ENCODE measurements around the gene EPS8L3.
"Not testable (repeated sequence)": the region's sequence is repeated elsewhere in the genome, so short reads cannot be mapped to it uniquely, and the experiment has no call there.

Gene EPS8L3

DNA sequence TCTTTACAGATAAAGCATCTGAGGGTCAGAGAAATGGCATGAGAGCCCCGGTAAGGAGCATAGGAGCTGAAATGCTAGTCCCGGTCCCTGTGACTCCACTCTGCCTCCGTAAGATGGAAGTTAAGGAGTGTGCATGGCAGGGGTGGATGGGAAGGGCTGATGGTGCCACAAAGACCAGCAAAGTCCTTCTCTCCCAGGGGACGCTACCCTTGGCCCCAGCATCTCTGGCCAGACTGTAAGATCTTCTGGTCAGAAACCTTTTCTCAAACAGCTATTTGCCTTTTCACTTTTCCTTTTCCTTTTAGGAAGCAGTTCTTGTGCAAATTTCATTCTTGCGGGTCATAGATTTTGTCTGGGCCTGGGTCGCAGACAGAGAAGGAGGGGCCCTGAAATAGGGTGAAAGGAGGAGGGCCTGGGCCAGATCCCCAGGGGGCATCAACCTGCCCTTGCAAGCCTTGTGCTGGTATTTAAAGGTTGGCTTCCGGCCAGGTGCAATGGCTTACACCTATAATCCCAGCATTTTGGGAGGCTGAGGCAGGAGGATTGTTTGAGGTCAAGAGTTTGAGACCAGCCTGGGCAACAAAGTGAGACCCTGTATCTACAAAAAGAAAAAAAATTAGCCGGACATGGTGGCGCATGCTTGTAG, 14.4 kb upstream of the EPS8L3 start:
- DNase-seq (ENCODE audit: low read depth), result no peak

DNA sequence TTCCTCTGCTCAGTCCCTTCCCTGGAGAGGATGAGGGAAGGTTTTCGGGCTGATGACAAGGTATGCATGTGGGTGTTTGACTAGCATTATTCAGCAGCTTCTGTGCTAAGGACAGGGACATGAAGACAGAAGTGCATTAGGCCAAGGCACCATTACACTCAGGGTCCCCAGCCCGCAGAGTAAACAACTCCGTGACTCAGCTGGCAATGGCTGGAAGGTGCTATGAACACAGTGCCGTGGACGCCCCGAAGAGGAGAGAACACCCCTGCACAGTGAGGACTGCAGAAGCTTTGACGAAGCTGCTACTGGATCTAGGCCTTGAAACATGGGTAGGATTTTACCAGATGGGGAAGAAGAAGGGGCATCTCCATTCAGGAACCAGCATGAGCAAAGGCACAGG, 13.7 kb upstream of the EPS8L3 start:
- DNase-seq (ENCODE audit: low read depth), result no peak

DNA sequence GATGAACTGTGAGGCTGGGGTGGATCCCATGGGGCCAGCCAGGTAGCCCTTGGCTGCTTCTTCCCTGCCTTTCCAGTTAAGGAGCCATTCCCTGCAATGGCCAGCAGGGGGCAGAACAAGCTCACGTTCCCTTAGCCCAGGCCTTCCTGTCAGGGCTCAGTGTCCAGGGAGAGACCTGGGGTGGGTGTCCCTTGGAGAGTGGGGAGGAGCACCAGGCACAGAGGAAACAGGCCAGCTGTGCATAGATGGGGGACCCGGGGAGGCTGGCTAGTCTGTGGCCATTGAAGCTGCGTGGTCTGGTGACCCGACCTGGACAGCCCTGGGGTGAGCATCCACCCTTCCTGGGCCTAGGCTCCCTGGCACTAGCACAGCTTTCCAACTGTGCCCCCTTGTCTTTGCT, 13.2 kb upstream of the EPS8L3 start:
- peak; percentile 60 for DNase-seq (ENCODE audit: low read depth)

DNA sequence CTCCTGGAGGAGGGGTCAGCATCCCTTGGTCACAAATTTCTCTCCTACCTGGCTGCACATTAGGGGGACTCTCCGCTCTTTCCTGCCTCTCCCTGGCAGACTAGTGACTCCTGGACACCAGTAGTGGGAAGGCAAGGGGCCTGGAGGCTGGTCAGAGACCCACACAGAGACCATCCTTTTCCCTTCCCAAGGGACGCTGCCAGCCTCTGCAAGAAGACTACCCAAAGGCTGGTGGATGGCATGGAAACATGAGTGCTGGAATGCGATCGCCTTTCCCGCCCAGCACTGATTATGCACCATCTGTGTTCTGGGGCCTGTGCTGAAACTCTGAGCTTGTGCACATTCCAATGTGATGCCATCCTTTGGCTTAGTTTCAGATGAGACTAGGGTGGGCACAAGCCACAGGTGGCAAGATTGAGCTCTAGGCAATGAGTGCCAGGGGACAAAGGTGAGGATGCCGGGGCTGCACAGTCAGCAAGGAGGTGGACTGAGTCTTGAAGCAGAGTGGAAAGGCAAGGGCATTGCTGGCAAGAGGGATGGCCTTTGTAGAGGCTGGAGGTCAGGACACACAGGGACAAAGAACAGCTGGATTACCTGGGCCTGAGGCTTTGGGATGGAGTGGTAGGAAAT, 12.6 kb upstream of the EPS8L3 start:
- DNase-seq (ENCODE audit: low read depth), result no peak

DNA sequence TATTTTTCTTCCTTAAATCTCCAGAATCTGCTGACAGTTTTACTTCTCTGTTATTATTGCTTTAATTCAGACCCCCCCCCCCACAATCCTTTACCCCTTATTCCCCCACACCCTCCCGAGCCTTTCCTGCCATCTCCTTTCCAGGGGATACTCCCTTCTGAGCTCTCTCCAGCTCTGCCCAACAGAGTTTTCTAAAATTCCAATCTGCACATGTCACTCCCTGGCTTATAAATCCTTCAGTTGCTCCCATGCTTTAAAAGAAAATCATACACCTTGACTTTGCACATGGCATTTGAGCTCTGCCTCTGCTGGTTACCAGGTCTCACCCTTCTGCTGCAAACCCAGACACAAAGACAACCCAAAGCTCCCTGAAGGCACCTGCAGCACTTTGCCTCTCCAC, 11.7 kb upstream of the EPS8L3 start:
- DNase-seq (ENCODE audit: low read depth), result no peak

DNA sequence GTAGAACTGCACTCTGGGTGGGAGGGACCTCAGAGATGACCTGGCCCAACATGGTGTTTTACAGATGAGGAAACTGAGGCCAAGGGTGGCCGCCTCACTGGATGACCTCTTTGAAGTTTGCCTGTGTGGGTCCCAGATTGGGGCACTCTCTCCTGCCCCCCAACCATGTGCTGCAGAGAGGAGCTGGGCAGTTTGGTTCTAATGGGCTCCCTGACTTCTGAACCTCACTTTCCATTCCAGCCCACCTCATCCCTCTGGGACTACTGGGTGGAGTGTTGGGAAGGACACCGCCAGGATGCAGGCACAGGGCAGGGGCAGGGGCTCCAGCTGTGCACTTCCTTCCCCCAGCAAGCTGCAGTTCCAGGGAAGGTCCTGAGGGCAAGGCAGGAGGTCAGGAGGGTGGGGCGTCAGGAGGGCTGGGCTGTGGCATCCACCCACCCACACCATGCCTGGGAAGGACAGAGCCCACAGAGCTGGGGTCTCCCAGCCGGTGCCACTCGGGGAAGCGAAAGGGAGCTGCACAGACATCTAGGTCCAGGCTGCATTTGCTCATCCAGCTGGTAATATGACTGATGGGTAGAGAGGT, 10.3 kb upstream of the EPS8L3 start:
- DNase-seq (ENCODE audit: low read depth), result no peak

DNA sequence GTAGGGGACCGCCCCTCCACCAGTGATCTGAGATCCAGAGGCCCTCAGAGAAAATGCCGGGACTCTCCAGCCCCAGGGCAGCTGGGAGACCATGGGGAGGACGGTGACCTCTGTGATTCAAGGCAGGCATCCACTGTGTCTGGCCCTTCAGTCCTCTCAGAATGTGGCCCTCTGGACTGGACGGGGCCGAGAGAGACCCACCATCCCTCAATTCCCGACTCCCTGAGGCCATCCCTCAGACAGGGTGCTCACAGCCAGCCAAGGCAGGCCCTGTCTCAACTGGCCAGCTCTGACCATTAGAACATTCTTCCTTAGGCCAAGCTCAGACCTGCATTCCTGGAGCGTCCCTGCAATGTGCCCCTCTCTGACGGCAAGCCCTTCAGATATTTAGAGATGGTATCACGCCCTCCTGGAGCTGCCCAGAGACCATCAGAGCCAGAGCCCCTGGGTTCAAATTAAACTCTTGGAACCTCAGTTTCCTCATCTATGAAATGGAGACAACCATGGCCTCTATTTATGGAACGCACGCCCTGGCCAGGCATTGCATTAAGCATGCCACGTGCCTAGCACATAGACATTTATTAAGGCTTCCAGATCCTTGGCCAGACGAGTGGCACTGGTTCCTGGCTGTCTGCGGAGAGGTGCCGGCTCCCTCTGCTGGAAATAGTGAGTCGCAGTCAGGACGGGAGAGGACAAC, 9.6 kb upstream of the EPS8L3 start:
- DNase-seq (ENCODE audit: low read depth), result peak; percentile 38

DNA sequence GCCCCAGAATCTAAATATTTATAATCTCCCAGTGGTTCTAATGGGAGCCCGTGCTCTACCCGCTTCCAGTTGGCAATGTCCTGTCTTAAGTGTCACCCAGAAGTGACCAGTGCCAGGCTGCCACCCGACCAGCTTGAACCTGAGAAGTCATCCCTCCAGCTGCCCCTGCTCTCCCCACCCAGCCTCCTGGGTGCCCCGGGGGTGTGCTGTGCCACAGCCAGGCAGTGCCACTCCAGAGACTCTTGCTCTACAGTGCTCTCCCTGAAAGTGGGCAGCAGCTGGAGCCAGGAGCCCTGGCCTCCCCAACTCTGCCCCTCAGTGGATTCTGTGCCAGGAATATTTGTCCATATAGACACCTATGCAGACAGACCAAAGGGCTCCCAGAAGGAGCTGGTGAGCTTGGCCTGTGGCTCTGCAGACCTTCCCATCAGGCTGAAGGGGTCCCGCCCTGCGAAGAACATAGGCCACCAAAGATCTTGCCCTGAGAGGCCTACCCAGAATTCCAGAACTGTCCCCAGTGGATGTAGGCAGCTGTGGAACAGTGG, 9.0 kb upstream of the EPS8L3 start:
- DNase-seq (ENCODE audit: low read depth), result no peak

DNA sequence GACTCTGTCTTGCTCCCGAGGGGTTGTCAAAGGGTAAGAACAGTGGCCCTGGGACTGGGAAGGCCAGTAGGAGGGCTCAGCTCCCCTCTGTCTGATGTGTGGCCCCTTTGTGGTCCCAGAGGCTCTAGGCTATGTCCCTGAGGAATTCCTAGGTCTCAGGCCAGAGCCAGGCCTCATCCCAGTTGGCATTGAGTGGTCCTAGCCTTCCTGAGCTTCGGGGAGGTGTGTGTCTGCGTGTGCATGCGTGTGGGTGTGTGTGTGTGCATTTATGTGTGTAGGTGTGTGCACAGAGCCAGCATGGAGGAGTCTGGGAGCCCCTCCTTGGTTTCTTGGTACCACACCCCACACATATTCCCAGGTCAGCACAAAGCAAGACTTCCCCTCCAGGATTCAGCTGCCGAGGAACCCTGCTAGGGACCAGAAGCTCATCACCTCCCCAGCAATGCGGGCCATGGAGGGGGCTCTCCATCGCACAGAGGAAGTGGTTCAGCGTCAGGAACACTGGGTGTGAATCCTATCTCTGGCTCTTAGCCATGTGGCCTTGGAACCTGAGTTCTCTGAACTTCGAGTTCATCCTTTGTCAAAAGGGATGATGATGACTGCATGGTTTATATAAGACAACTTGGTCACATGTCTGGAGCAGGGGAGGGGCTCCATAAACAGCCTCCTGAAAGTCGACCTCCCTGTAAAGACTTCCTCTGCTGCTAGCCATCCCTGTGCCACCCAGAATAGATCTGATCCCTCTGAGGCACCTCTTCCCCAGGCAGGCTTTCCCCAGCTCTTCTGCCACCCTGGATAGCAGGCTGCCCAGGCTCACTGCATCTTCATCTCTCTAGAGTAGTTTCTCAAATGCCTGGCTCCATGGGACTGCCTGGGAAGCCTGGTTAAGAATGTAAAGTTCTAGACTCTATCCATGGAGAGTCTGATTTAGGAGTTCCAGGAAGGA, 8.3 kb upstream of the EPS8L3 start:
- DNase-seq (ENCODE audit: low read depth), result no peak

DNA sequence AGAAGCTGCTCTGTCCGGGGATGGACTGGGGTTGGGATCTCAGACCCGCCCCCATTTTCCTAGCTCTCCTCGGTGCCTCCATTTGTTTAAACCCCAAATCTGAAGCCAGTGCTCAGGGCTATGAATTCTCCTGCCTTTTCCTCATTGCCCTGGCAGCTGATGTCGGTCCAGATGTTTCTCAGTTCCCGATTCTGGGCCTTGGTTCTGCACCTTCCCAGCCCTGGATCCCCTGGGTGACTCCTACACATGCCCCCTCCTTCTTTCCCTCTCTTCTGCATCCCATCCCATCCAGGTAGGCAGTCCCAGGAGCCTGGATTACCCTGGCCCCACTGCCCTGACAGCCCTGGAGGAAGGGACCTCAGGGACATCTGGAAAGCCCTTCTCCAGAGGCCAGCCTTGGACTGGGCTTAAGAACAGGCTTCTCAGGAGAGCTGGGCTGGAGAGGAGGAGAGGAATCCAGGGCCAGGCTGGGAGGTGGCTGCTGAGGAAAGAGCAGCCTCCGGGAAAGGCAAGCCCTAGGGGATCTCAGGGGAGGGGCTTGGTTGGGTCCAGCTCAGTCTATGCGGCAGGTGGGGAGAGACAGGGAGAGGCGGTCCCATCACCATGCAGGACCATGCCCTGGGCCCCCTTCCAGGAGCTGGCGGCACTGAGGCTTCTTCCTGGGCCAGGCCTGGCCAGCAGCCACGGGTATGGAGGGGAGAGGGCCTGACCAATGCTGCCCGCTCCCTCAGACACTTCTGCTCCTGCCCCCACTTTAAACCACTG, 6.8 kb upstream of the EPS8L3 start:
- no peak for DNase-seq (ENCODE audit: low read depth)

DNA sequence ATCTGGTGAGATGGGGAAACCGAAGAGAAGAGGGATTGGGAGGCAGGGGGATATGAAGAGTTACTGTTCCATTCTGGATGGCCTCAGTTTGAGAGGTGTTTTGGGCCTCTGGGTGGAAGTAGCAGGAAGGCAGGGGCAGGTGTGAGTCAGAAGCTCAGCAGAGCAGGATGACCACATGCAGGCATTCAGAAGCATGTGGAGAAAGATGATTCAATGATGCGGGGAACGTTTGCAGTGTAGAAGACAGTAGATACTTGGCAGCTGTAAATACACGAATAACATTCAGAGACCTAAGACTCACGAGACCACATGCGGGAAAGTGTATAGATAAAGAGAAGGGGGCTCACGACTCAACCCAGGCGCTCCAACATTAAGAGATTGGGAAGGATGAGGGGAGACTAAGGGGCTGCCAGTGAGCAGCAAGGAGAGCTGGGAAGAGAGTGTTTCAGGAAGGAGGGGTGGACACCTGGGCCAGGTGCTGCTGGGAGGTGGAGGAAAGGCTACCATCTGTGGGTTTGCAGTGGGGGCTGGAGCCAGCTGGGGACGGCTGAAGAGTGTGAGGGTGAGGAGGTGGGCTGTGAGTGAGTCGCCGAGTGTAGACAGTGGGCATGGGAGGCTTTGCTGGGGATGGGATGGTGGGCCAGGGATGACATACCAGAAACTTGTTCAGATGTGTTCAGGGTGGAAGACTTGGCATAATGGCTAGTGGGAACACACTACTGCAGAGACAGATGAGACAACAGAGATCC, 5.8 kb upstream of the EPS8L3 start:
- no peak for DNase-seq (ENCODE audit: low read depth)

DNA sequence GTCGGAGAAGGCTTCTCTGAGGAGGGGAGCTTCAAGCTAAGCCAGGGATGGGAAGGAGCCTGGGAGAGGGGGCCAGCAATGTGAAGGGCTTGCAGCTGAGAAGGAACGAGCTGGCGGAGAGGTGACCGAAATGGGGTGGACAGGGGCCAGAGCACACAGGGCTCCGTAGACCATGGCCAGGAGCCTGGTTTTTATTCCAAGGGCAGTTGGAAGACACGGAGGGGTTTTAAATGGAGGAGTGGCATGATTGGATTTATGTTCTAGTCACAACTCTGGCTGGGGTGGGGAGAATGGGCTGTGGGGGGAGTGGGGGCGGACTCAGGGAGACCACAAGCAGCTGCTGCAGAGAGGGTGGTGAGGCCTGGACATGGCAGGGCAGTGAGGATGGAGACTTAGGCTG, 5.1 kb upstream of the EPS8L3 start:
- DNase-seq (ENCODE audit: low read depth), result no peak

DNA sequence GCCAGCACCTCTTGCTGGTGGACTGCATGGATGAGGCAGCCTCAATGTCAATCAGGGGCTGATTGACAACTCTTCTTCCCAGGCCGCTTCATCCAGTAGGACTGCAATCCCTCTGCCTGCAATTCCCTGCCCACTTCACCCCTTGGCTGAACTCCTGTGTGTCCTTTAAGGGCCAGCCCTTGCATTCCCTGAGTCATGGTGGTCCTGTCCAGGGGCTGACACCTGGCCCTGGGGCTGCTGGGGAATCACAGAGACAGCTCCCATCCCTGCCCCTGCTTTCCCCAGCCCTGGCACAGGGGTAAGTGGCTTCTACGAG, 4.6 kb upstream of the EPS8L3 start:
- no peak for DNase-seq (ENCODE audit: low read depth)

DNA sequence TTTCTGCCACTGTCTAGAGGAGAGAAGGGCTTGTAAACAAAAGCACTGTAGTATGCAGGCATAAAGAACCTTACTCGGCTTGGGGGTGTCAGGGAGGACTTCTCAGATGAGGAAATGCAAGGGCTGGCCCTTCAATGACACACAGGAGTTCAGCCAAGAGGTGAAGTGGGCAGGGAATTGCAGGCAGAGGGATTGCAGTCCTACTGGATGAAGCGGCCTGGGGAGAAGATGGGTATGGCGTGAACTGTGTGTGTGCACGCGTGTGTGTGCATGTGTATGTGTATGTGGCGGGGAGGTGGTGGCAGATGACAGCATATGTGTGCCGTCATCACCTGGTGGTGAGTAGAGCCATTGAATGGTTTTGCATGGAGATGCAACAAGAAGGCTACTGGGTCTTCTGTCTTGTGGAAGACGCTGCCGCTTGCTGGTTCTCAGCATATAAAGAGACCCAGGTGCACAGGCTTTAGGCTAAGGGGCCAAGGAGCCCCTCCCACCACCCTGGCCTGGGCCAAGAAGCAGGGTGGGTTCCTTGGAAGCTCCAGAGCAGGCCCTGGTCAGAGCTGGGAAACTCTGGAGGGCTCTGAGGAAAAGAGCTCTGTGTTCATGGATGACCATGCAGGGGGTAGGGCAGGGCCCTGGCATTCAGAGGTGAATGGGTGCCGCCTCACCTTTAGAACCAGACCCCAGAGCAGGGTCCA, 4.1 kb upstream of the EPS8L3 start:
- DNase-seq (ENCODE audit: low read depth), result no peak

DNA sequence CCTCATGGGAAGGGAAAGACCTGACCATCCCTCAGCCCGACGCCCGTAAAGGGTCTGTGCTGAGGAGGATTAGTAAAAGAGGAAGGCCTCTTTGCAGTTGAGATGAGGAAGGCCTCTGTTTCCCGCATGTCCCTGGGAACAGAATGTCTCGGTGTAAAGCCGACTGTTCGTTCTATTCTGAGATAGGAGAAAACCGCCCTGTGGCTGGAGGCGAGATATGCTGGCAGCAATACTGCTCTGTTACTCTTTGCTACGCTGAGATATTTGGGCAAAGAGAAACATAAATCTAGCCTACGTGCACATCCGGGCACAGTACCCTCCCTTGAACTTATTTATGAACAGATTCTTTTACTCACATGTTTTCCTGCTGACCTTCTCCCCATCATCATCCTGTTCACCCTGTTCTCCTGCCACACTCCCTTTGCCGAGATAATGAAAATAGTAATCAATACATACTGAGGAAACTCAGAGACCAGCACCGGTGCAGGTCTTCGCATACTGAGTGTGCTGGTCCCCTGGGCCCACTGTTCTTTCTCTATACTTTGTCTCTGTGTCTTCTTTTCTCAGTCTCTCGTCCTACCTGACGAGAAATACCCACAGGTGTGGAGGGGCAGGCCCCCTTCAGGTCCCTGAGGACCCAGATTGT, 3.4 kb upstream of the EPS8L3 start:
- not testable (repeated sequence) for DNase-seq (ENCODE audit: low read depth)

DNA sequence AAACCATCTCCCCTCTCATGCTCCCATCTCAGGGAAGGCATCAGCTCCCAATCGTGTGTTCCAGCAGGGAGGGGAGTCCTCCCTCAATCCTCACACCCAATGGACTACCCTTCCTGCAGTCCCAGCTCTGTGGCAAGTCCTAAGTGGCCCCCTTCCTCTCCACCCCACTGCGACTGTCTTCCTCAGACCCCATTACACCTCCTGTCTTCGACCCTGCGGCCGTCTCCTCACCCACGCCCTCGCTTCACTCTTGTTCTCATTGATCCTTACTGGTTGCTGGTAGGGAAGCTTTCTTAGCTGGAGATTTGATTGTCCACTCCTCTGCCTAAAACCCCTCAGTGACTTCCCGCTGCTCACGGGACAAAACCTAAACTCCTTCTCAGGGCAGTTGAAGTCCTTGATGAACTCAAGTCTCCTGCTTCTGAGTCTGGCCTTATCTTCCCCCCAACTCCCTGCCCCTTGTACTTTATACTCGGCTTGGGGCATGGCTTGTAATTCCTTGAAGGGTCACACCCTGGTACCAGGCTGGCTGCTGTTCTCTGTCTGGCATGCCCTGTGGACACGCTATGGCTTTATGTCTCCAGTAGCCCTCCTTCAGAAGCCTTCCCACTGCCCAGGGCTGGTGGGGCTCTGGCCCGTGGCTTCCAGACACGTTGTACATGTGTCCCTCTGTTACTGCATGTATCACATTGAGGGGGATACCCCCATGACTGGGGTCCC, 2.3 kb upstream of the EPS8L3 start:
- DNase-seq (ENCODE audit: low read depth), result no peak

DNA sequence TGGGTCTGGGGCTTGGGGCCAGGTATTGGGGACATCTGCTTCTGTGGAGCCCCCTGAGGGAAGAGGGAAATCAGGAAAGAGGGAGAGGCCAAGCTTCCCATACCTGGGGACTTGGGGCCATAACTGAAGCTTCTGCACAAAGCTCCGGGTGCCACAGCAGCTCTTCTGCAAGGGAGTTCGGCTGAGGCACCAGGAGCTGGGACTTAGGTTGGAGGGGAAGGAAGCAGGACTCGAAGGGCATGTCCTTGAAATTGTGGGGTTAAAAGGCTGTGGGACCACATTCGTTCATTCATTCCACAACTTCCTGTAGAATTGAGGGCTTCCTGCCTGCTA, 1.7 kb upstream of the EPS8L3 start:
- no peak for DNase-seq (ENCODE audit: low read depth)

DNA sequence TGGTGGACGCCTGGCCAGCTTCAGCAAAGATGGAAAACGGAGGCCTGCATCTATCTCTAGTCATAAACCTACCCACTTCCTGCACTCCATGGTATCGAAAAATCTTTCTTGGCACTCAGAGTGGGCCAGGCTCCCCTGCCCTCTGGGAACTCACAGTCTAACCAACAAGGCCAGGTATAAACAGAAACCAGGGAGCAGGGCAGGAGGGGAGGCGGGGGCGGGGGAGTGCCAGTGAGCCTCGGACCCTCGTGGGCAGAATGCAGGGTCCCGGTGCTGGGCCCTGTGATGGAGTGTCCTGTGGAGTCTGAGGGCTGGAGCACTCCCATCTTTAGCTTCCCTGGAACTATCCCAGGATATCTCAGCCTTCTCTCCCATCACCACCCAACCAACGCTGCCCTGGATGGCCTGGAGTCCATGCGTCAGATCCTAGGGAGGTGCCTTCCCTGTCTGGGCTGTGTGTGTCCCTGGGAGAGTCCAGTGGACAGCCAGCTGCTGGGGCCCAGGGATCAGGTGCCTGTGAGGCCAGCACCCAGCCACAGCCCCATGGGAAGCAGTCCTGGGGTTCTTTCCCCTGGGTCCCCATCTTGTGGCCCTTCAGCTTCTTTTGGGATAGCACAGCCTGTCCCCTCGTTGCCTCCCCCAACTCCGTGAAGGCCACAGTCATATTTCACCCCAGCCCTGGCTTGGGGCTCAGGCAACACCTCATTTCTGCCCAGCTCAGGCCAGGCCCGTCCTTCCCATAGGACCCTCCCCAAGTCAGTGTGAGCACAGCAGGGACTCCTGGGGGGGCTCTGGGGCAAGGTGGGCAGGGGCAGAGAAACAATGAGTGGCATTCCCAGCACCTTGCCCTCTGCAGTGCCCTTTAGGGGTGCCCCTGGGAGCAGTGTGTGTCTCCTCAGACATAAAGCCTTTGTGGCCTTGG, 1.1 kb upstream of the EPS8L3 start:
- DNase-seq (ENCODE audit: low read depth), result no peak

Measured in activated T-helper 1 cell treated with Interleukin-2 at 50 U/mL for 16 hours (primary cell).